Mucosa of rectum (tissue), 2 donors: ENCODE measurements around the gene CTXND2.
A peak's percentile ranks its signal among the peaks of the same experiment; 100 is the strongest.
"Not testable (repeated sequence)": the region's sequence is repeated elsewhere in the genome, so short reads cannot be mapped to it uniquely, and the experiment has no call there.

Experiments
- H3K27ac ChIP-seq, 2 donors: one replicate each; pipeline ENCODE4 v1.7.0; 2013; ENCODE audit warnings: inconsistent platforms in 2 of 2, low read depth in 2 of 2, low read length in 2 of 2
- H3K27me3 ChIP-seq, 2 donors: one replicate each; pipeline ENCODE4 v1.7.0; 2013; ENCODE audit warnings: low read length in 2 of 2; ENCODE audit not compliant: control insufficient read depth in 2 of 2, insufficient read depth in 2 of 2
- H3K36me3 ChIP-seq, 2 donors: one replicate each; pipeline ENCODE4 v1.7.0; 2013; ENCODE audit warnings: low read length in 2 of 2; ENCODE audit not compliant: control insufficient read depth in 2 of 2, insufficient read depth in 2 of 2
- H3K4me1 ChIP-seq, 2 donors: one replicate each; pipeline ENCODE4 v1.7.0; 2013; ENCODE audit warnings: low read length in 2 of 2, mild to moderate bottlenecking in 1 of 2; ENCODE audit not compliant: control insufficient read depth in 2 of 2, insufficient read depth in 2 of 2
- H3K4me3 ChIP-seq, 2 donors: one replicate each; pipeline ENCODE4 v1.7.0; 2013; ENCODE audit warnings: low read length in 2 of 2
- H3K9ac ChIP-seq, 2 donors: one replicate each; pipeline ENCODE4 v1.7.0; 2013; ENCODE audit warnings: low read length in 2 of 2, low read depth in 1 of 2, mild to moderate bottlenecking in 1 of 2
- H3K9me3 ChIP-seq, 2 donors: one replicate each; pipeline ENCODE4 v1.7.0; 2013; ENCODE audit warnings: low read length in 2 of 2; ENCODE audit not compliant: control insufficient read depth in 2 of 2
- donor health status: healthy.
- donor health status: Normal muscosa, but diverticular disease.

Gene CTXND2

GRCh38 chr1:150912623-150913022 is 25.7 kb downstream of the CTXND2 start:
- no peak overlapping the region for H3K27ac ChIP-seq
- no peaks in the 10 kb centered on the region for H3K36me3 ChIP-seq
- no peak overlapping the region for H3K9ac ChIP-seq
- no peaks in the 10 kb centered on the region for H3K4me1 ChIP-seq
- no peaks in the 10 kb centered on the region for H3K27me3 ChIP-seq
- H3K4me3 ChIP-seq: no peak overlapping the region
- H3K9me3 ChIP-seq: no peaks in the 10 kb centered on the region

DNA sequence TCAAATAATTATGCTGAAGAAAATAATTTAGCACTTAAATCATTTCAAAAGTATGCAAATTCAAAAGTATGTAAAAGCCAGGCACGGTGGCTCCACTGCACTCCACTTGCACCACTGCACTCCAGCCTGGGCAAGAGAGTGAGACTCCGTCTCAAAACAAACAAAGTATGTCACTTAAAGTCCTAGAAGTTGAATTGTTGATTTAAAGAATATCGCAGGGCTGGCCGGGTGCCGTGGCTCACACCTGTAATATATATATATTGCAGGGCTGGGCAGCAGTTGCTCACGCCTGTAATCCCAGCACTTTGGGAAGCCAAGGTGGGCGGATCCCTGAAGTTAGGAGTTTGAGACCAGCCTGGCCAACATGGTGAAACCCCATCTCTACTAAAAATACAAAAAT is 30.5 kb downstream of the CTXND2 start:
- Histone ChIP-seq H3K9me3 (no peaks in the 10 kb centered on the region), H3K4me3 (no peak overlapping the region)

DNA sequence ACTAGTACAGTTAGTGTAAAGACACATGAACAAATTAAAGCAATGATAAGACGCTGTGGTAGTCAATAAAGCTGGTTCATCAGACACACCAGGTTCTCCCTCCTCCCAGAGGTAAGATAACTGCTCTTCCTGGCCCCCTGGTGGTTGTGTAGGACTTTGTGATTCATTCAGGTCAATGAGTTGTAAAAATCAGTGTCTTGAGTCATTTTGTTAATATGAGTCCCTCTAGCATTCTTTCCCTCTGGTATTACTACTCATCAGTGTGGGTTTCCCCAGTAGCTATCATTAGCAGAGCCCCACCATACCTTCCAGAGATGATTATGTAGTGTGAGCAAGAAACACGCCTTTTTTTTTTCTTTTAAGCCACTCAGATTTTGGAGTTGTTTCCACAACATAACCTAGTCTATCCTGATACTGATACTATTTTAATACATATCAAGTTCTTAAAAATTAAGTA is 35.6 kb downstream of the CTXND2 start:
- no peaks in the 10 kb centered on the region for H3K27me3 ChIP-seq
- no peaks in the 10 kb centered on the region for H3K9me3 ChIP-seq
- no peak overlapping the region for H3K4me3 ChIP-seq
- no peak overlapping the region for H3K27ac ChIP-seq
- H3K9ac ChIP-seq: no peak overlapping the region
- peaks cover 0 to under 1% of the 10 kb centered on the region in 2 donors for H3K36me3 ChIP-seq
- peaks cover 3 to 5% of the 10 kb centered on the region in 2 donors for H3K4me1 ChIP-seq

More for the DNA sequence above, 30.5 kb downstream of the CTXND2 start:
- no peaks in the 10 kb centered on the region for H3K36me3 ChIP-seq
- H3K4me1 ChIP-seq: peaks cover 3% of the 10 kb centered on the region in 2 donors
- no peaks in the 10 kb centered on the region for H3K27me3 ChIP-seq
- H3K9ac ChIP-seq: no peak overlapping the region
- no peak overlapping the region for H3K27ac ChIP-seq

GRCh38 chr1:150925080-150925479 is 38.1 kb downstream of the CTXND2 start:
- Histone ChIP-seq H3K36me3 (peaks cover 6 to 16% of the 10 kb centered on the region in 2 donors), H3K4me1 (peaks cover 3 to 5% of the 10 kb centered on the region in 2 donors), H3K4me3 (no peak overlapping the region), H3K9ac (no peak overlapping the region), H3K27me3 (no peaks in the 10 kb centered on the region), H3K9me3 (no peaks in the 10 kb centered on the region), H3K27ac (no peak overlapping the region)

- Histone ChIP-seq H3K9me3 (no peaks in the 10 kb centered on the region), H3K27ac (peak within 1 kb of the TSS; percentile 80 to 86), H3K36me3 (peaks cover 16 to 18% of the 10 kb centered on the region in 2 donors), H3K4me1 (peaks cover 3 to 5% of the 10 kb centered on the region in 2 donors), H3K27me3 (no peaks in the 10 kb centered on the region), H3K9ac (peak within 1 kb of the TSS; percentile 85 to 93), H3K4me3 (peak within 1 kb of the TSS; percentile 93 to 100)
Measured at GRCh38 chr1:150926097-150926741, 39.3 kb downstream of the CTXND2 start, which contains the start of gene SETDB1. Gene SETDB1 (plus strand): TSS chr1:150926363. CDS start chr1:150927715, 1,352 bp downstream.

GRCh38 chr1:150927624-150928023 is 40.7 kb downstream of the CTXND2 start:
- Histone ChIP-seq H3K4me1 (peaks cover 0 to 2% of the 10 kb centered on the region in 2 donors), H3K9ac (no peak overlapping the region), H3K4me3 (no peak overlapping the region), H3K27me3 (no peaks in the 10 kb centered on the region), H3K9me3 (no peaks in the 10 kb centered on the region), H3K36me3 (peaks cover 21 to 25% of the 10 kb centered on the region in 2 donors), H3K27ac (no peak overlapping the region)

DNA sequence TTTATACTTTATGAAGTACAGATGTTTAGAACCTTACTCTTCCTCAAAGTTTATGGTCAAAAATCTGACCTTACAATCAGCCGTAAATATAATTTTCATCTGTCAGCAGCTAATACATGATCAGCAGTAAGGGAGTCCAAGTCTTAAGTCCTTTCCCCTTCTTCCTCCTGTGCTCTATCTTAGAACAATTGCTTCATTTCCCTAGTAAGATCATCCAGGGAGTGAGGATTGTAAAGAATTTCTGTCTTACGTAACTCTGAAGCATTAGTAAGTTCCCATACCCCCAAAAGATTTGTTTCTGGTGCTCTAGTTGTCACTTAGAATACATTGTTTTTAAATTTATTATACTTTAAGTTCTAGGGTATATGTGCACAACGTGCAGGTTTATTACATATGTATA is 41.4 kb downstream of the CTXND2 start:
- Histone ChIP-seq H3K36me3 (peaks cover 23 to 25% of the 10 kb centered on the region in 2 donors), H3K9me3 (no peaks in the 10 kb centered on the region), H3K9ac (no peak overlapping the region), H3K4me3 (no peak overlapping the region), H3K4me1 (peaks cover 0 to 2% of the 10 kb centered on the region in 2 donors), H3K27me3 (no peaks in the 10 kb centered on the region), H3K27ac (no peak overlapping the region)

DNA sequence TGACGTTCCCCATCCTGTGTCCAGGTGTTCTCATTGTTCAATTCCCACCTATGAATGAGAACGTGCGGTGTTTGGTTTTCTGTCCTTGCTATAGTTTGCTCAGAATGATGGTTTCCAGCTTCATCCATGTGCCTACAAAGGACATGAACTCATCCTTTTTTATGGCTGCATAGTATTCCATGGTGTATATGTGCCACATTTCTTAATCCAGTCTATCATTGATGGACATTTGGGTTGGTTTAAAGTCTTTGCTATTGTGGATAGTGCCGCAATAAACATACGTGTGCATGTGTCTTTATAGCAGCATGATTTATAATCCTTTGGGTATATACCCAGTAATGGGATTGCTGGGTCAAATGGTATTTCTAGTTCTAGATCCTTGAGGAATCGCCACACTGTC is 41.8 kb downstream of the CTXND2 start:
- not testable (repeated sequence) for H3K9me3 ChIP-seq, H3K4me3 ChIP-seq, H3K4me1 ChIP-seq, H3K9ac ChIP-seq, H3K27me3 ChIP-seq, H3K27ac ChIP-seq
- peaks cover 23 to 27% of the 10 kb centered on the region in 2 donors for H3K36me3 ChIP-seq

- Histone ChIP-seq H3K4me1 (no peaks in the 10 kb centered on the region), H3K36me3 (peaks cover 25 to 36% of the 10 kb centered on the region in 2 donors), H3K4me3 (no peak overlapping the region), H3K27me3 (no peaks in the 10 kb centered on the region), H3K9ac (no peak overlapping the region), H3K27ac (no peak overlapping the region), H3K9me3 (no peaks in the 10 kb centered on the region)
Measured at GRCh38 chr1:150931773-150932172, 44.8 kb downstream of the CTXND2 start.

DNA sequence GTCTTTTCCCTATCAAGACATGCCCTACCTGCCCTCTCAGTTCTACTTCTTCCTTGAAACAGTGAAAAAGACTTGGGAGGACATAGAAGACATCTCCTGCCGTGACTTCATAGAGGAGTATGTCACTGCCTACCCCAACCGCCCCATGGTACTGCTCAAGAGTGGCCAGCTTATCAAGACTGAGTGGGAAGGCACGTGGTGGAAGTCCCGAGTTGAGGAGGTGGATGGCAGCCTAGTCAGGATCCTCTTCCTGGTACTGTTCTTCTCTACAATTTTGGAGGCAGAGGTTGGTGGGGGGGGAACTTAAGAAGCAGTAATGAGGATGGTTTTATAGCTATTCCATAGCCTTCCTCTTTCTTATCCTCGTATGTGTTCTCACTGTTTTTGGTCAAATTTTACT is 57.9 kb downstream of the CTXND2 start:
- H3K36me3 ChIP-seq: peaks cover 54 to 69% of the 10 kb centered on the region in 2 donors
- no peak overlapping the region for H3K9ac ChIP-seq
- H3K4me3 ChIP-seq: no peak overlapping the region
- H3K9me3 ChIP-seq: no peaks in the 10 kb centered on the region
- no peaks in the 10 kb centered on the region for H3K4me1 ChIP-seq
- no peaks in the 10 kb centered on the region for H3K27me3 ChIP-seq
- H3K27ac ChIP-seq: no peak overlapping the region
